Mesodermal cell (in vitro differentiated cells): ENCODE data around the gene HSPB6.

Experiments used
- H3K27ac ChIP-seq: 2 replicates; pipeline ENCODE4 v1.7.0; 2013; ENCODE audit warnings: mild to moderate bottlenecking, low read depth, low read length, moderate library complexity; ENCODE audit not compliant: severe bottlenecking
- H3K36me3 ChIP-seq: 2 replicates; pipeline ENCODE4 v1.7.1; 2013; ENCODE audit warnings: mild to moderate bottlenecking, low read length, moderate library complexity; ENCODE audit not compliant: control insufficient read depth, insufficient read depth
- H3K4me1 ChIP-seq: one replicate; pipeline ENCODE4 v1.7.1; 2013; ENCODE audit warnings: mild to moderate bottlenecking, low read length; ENCODE audit not compliant: insufficient read depth, control insufficient read depth, poor library complexity, severe bottlenecking
- H3K4me3 ChIP-seq: 2 replicates; pipeline ENCODE4 v1.7.0; 2013; ENCODE audit warnings: low read length, control low read depth, mild to moderate bottlenecking; ENCODE audit not compliant: insufficient read depth, poor library complexity, severe bottlenecking; ENCODE audit errors: extremely low read depth
- H3K9me3 ChIP-seq: 2 replicates; pipeline ENCODE4 v1.7.1; 2013; ENCODE audit warnings: mild to moderate bottlenecking, low read length, moderate library complexity; ENCODE audit not compliant: control insufficient read depth
- WGBS, 2 experiments: methylation state at CpG; one replicate each; pipeline ENCODE4 v1.1.5; 2013; ENCODE audit warnings: missing lambda C conversion rate in 2 of 2; ENCODE audit not compliant: insufficient coverage in 2 of 2; 5-methylcytosine and 5-hydroxymethylcytosine counted together

HSPB6 gene

GRCh38 chr19:35760711-35761349 is 4.0 kb upstream of the HSPB6 start:
- H3K36me3 ChIP-seq: peaks cover 59% of the 10 kb centered on the region
- WGBS, 2 experiments: 100% methylated on average over 3 to 4 of the region's 4 CpGs

GRCh38 chr19:35759697-35760096 is 2.9 kb upstream of the HSPB6 start:
- no CpG with 5 or more reads among the region's 2 CpGs for WGBS, 2 experiments
- Histone ChIP-seq H3K27ac (no peak overlapping the region), H3K36me3 (peaks cover 56% of the 10 kb centered on the region), H3K4me3 (no peak overlapping the region), H3K9me3 (no peaks in the 10 kb centered on the region), H3K4me1 (peaks cover 18% of the 10 kb centered on the region)

More at GRCh38 chr19:35760711-35761349, 4.0 kb upstream of the HSPB6 start:
- Histone ChIP-seq H3K27ac (no peak overlapping the region), H3K4me3 (no peak overlapping the region), H3K9me3 (no peaks in the 10 kb centered on the region), H3K4me1 (peaks cover 16% of the 10 kb centered on the region)

GRCh38 chr19:35757749-35758608 is 1.1 kb upstream of the HSPB6 start, which contains the start of gene PROSER3:
Gene PROSER3, plus strand, starts transcription at chr19:35758176. Its CDS starts 40 bp downstream, at chr19:35758216.
- peaks cover 18% of the 10 kb centered on the region for H3K4me1 ChIP-seq
- 0% methylated on average over 41 to 49 of the region's 53 CpGs for WGBS, 2 experiments

GRCh38 chr19:35757231-35757748 is 461 bp upstream of the HSPB6 start:
- WGBS, 2 experiments: 20 to 23% methylated on average over 13 to 15 of the region's 19 CpGs
- Histone ChIP-seq H3K4me1 (peaks cover 18% of the 10 kb centered on the region), H3K27ac (peak overlapping the region; percentile 98), H3K9me3 (no peaks in the 10 kb centered on the region), H3K36me3 (peaks cover 63% of the 10 kb centered on the region), H3K4me3 (peak overlapping the region; percentile 93)

More at GRCh38 chr19:35757749-35758608, 1.1 kb upstream of the HSPB6 start, which contains the start of gene PROSER3:
- H3K9me3 ChIP-seq: no peaks in the 10 kb centered on the region
- peak within 1 kb of the TSS; percentile 93 for H3K4me3 ChIP-seq
- H3K27ac ChIP-seq: peak within 1 kb of the TSS; percentile 98
- H3K36me3 ChIP-seq: peaks cover 61% of the 10 kb centered on the region

GRCh38 chr19:35755550-35756376 is 1.1 kb downstream of the HSPB6 start:
- H3K36me3 ChIP-seq: peaks cover 59% of the 10 kb centered on the region
- no peaks in the 10 kb centered on the region for H3K9me3 ChIP-seq
- WGBS, 2 experiments: 76 to 80% methylated on average over 29 to 54 of the region's 74 CpGs
- H3K4me1 ChIP-seq: peaks cover 18% of the 10 kb centered on the region
- H3K27ac ChIP-seq: peak overlapping the region; percentile 98
- H3K4me3 ChIP-seq: no peak overlapping the region

- H3K4me1 ChIP-seq: peaks cover 18% of the 10 kb centered on the region
- H3K9me3 ChIP-seq: no peaks in the 10 kb centered on the region
- peaks cover 52% of the 10 kb centered on the region for H3K36me3 ChIP-seq
- no peak overlapping the region for H3K27ac ChIP-seq
- 84 to 85% methylated on average over 14 to 17 of the region's 17 CpGs for WGBS, 2 experiments
- no peak overlapping the region for H3K4me3 ChIP-seq
Measured at GRCh38 chr19:35755131-35755549, 1.7 kb downstream of the HSPB6 start.

GRCh38 chr19:35754370-35755130 is 2.3 kb downstream of the HSPB6 start:
- H3K4me3 ChIP-seq: no peak overlapping the region
- 91 to 95% methylated on average over 8 to 9 of the region's 13 CpGs for WGBS, 2 experiments
- peaks cover 18% of the 10 kb centered on the region for H3K4me1 ChIP-seq
- no peaks in the 10 kb centered on the region for H3K9me3 ChIP-seq
- H3K36me3 ChIP-seq: peaks cover 46% of the 10 kb centered on the region
- no peak overlapping the region for H3K27ac ChIP-seq

- Histone ChIP-seq H3K27ac (no peak overlapping the region), H3K9me3 (no peaks in the 10 kb centered on the region), H3K4me3 (no peak overlapping the region), H3K36me3 (peaks cover 41% of the 10 kb centered on the region), H3K4me1 (peaks cover 15% of the 10 kb centered on the region)
- 98% methylated on average over 18 of the region's 20 CpGs for WGBS, 2 experiments
Measured at GRCh38 chr19:35753634-35754369, 3.0 kb downstream of the HSPB6 start.

GRCh38 chr19:35752746-35753350 is 4.0 kb downstream of the HSPB6 start:
- peaks cover 41% of the 10 kb centered on the region for H3K36me3 ChIP-seq
- no peaks in the 10 kb centered on the region for H3K9me3 ChIP-seq
- H3K27ac ChIP-seq: no peak overlapping the region
- 97% methylated on average over 12 of the region's 20 CpGs for WGBS, 2 experiments
- H3K4me3 ChIP-seq: no peak overlapping the region
- H3K4me1 ChIP-seq: peaks cover 15% of the 10 kb centered on the region
